Measurements from ENCODE around the gene NACC2. TPM values are rescaled to one million over a fixed set of nuclear protein-coding genes. Genes with fewer than 3 reads are reported as not detected.
A peak's percentile ranks its signal among the peaks of the same experiment; 100 is the strongest.

The NACC2 gene
- total RNA-seq, 4 donors from 2014 or later, result 10.4 to 21.6 (median 12.8) TPM

GRCh38 chr9:136098210-136098609, 3.1 kb upstream of the NACC2 start:
- H3K27ac ChIP-seq, result no peak overlapping the region
- H3K27me3 ChIP-seq, result peaks cover 0 to 41% (median 0%) of the 10 kb centered on the region in 4 donors
- intact Hi-C loops (cut with DNase I), result no loop called here

GRCh38 chr9:136096505-136097001, 1.5 kb upstream of the NACC2 start:
- TF ChIP-seq CTCF (IDR thresholded peaks at IDR 0.05) (no peak), POLR2A (IDR thresholded peaks at IDR 0.05) (no peak)
- WGBS, 2 donors, result 60 to 83% methylated on average over 2 to 3 of the region's 5 CpGs
- Histone ChIP-seq H3K9me3 (no peaks in the 10 kb centered on the region), H3K27ac (peak overlapping the region in 2 of 4 donors; percentile 79 to 97), H3K27me3 (peaks cover 0 to 34% (median 0%) of the 10 kb centered on the region in 4 donors), H3K36me3 (no peaks in the 10 kb centered on the region), H3K4me3 (peak overlapping the region in 1 of 4 donors; percentile 97), H3K4me1 (peaks cover 22 to 59% (median 30%) of the 10 kb centered on the region in 3 donors)
- no peak for DNase-seq
- intact Hi-C loops (cut with DNase I), result no loop called here

More at GRCh38 chr9:136098210-136098609, 3.1 kb upstream of the NACC2 start:
- no peak for DNase-seq
- 81 to 82% methylated on average over 4 to 11 of the region's 11 CpGs for WGBS, 2 donors
- Histone ChIP-seq H3K4me1 (peaks cover 14 to 43% (median 16%) of the 10 kb centered on the region in 3 donors), H3K9me3 (no peaks in the 10 kb centered on the region), H3K36me3 (no peaks in the 10 kb centered on the region), H3K4me3 (no peak overlapping the region)
- TF ChIP-seq POLR2A (IDR thresholded peaks at IDR 0.05) (no peak), CTCF (IDR thresholded peaks at IDR 0.05) (no peak)

- WGBS, 2 donors, result 13 to 50% methylated on average over 4 to 5 of the region's 74 CpGs
- Histone ChIP-seq H3K36me3 (no peaks in the 10 kb centered on the region), H3K27me3 (peaks cover 0 to 14% (median 0%) of the 10 kb centered on the region in 4 donors), H3K4me3 (peak overlapping the region; percentile 70 to 97 (median 88)), H3K27ac (peak overlapping the region; percentile 84 to 98 (median 94)), H3K9me3 (no peaks in the 10 kb centered on the region), H3K4me1 (peaks cover 25 to 71% (median 51%) of the 10 kb centered on the region in 3 donors)
- TF ChIP-seq CTCF (IDR thresholded peaks at IDR 0.05), result no peak
- peak in 1 of 4 donors; percentile 31 for TF ChIP-seq POLR2A (IDR thresholded peaks at IDR 0.05)
- intact Hi-C loops (cut with DNase I), result no loop called here
- DNase-seq, result no peak
Measured at GRCh38 chr9:136093995-136094881, 851 bp downstream of the NACC2 start.

- H3K36me3 ChIP-seq, result no peaks in the 10 kb centered on the region
- WGBS, 2 donors, result 40 to 51% methylated on average over 1 to 5 of the region's 16 CpGs
- DNase-seq, result no peak
- H3K4me1 ChIP-seq, result peaks cover 32 to 72% (median 57%) of the 10 kb centered on the region in 3 donors
- peak overlapping the region; percentile 84 to 98 (median 94) for H3K27ac ChIP-seq
- intact Hi-C loops (cut with DNase I), result no loop called here
- peak overlapping the region; percentile 70 to 97 (median 88) for H3K4me3 ChIP-seq
- H3K9me3 ChIP-seq, result no peaks in the 10 kb centered on the region
- peaks cover 0 to 6% (median 0%) of the 10 kb centered on the region in 4 donors for H3K27me3 ChIP-seq
- TF ChIP-seq POLR2A (IDR thresholded peaks at IDR 0.05), result no peak
- no peak for TF ChIP-seq CTCF (IDR thresholded peaks at IDR 0.05)
Measured at GRCh38 chr9:136093346-136093986, 1.6 kb downstream of the NACC2 start.
